Measurements from ENCODE around the gene CASP5. TPM values are rescaled to one million over a fixed set of nuclear protein-coding genes. Genes with fewer than 3 reads are reported as not detected.
A peak's percentile ranks its signal among the peaks of the same experiment; 100 is the strongest.

Gene CASP5
- total and polyA plus RNA-seq, 12 donors: 0.27 to 4.2 (median 0.81) TPM; not detected in 6

GRCh38 chr11:104967534-104968354, 55.2 kb downstream of the CASP5 start:
- no peaks in the 10 kb centered on the region for H3K27me3 ChIP-seq
- WGBS, 4 donors: 29 to 33% (median 33%) methylated on average over 11 of the region's 11 CpGs
- H3K4me1 ChIP-seq (replicated peaks in 1 of 2): peaks cover 8 to 20% of the 10 kb centered on the region in 2 donors
- H3K9me3 ChIP-seq (replicated peaks in 1 of 3): peaks cover 0 to 8% (median 0%) of the 10 kb centered on the region in 3 donors
- peak overlapping the region; percentile 6 to 82 (median 72) for H3K27ac ChIP-seq
- intact Hi-C loops (cut with DNase I): no loop called here
- peak overlapping the region; percentile 1 to 78 (median 46) for H3K4me3 ChIP-seq
- no peak for DNase-seq
- H3K36me3 ChIP-seq (replicated peaks in 1 of 2): no peaks in the 10 kb centered on the region
- TF ChIP-seq POLR2A (IDR thresholded peaks at IDR 0.05) (no peak), CTCF (IDR thresholded peaks at IDR 0.05) (no peak)

- 88 to 95% (median 91%) methylated on average over 5 of the region's 5 CpGs for WGBS, 4 donors
- H3K4me3 ChIP-seq: peak overlapping the region in 1 of 4 donors; percentile 55
- no peak overlapping the region for H3K27ac ChIP-seq
- H3K36me3 ChIP-seq (replicated peaks in 1 of 2): no peaks in the 10 kb centered on the region
- H3K27me3 ChIP-seq: no peaks in the 10 kb centered on the region
- intact Hi-C loops (cut with DNase I): no loop called here
- peaks cover 0 to 8% (median 0%) of the 10 kb centered on the region in 3 donors for H3K9me3 ChIP-seq (replicated peaks in 1 of 3)
- peaks cover 8 to 20% of the 10 kb centered on the region in 2 donors for H3K4me1 ChIP-seq (replicated peaks in 1 of 2)
- no peak for DNase-seq
- no peak for TF ChIP-seq POLR2A (IDR thresholded peaks at IDR 0.05)
- no peak for TF ChIP-seq CTCF (IDR thresholded peaks at IDR 0.05)
Measured at GRCh38 chr11:104965735-104966134, 57.2 kb downstream of the CASP5 start.

- TF ChIP-seq CTCF (IDR thresholded peaks at IDR 0.05) (no peak), POLR2A (IDR thresholded peaks at IDR 0.05) (no peak)
- no peak overlapping the region for H3K27ac ChIP-seq
- H3K4me1 ChIP-seq (replicated peaks in 1 of 2): peaks cover 8 to 20% of the 10 kb centered on the region in 2 donors
- H3K36me3 ChIP-seq (replicated peaks in 1 of 2): no peaks in the 10 kb centered on the region
- peaks cover 0 to 8% (median 0%) of the 10 kb centered on the region in 3 donors for H3K9me3 ChIP-seq (replicated peaks in 1 of 3)
- no peak overlapping the region for H3K4me3 ChIP-seq
- WGBS, 4 donors: 89 to 96% (median 93%) methylated on average over 1 of the region's 1 CpG
- intact Hi-C loops (cut with DNase I): no loop called here
- no peak for DNase-seq
- no peaks in the 10 kb centered on the region for H3K27me3 ChIP-seq
Measured at GRCh38 chr11:104964247-104964646, 58.7 kb downstream of the CASP5 start.

GRCh38 chr11:104962852-104963251, 60.1 kb downstream of the CASP5 start:
- no peak for DNase-seq
- H3K4me3 ChIP-seq: no peak overlapping the region
- peaks cover 0 to 8% (median 0%) of the 10 kb centered on the region in 3 donors for H3K9me3 ChIP-seq (replicated peaks in 1 of 3)
- peaks cover 13 to 22% of the 10 kb centered on the region in 2 donors for H3K4me1 ChIP-seq (replicated peaks in 1 of 2)
- H3K36me3 ChIP-seq (replicated peaks in 1 of 2): no peaks in the 10 kb centered on the region
- intact Hi-C loops (cut with DNase I): no loop called here
- WGBS, 4 donors: 83 to 90% (median 84%) methylated on average over 3 of the region's 3 CpGs
- H3K27ac ChIP-seq: no peak overlapping the region
- no peaks in the 10 kb centered on the region for H3K27me3 ChIP-seq
- no peak for TF ChIP-seq POLR2A (IDR thresholded peaks at IDR 0.05)
- no peak for TF ChIP-seq CTCF (IDR thresholded peaks at IDR 0.05)

All from adrenal gland (tissue), 12 donors.